ENCODE results near the gene CERS4. TPM values are rescaled to one million over a fixed set of nuclear protein-coding genes. Genes with fewer than 3 reads are reported as not detected.
"Not testable (repeated sequence)": the region's sequence is repeated elsewhere in the genome, so short reads cannot be mapped to it uniquely, and the experiment has no call there.

Gene CERS4
- total and polyA plus RNA-seq, 2 experiments from 2014 or later: 82.6 to 86.0 TPM

DNA sequence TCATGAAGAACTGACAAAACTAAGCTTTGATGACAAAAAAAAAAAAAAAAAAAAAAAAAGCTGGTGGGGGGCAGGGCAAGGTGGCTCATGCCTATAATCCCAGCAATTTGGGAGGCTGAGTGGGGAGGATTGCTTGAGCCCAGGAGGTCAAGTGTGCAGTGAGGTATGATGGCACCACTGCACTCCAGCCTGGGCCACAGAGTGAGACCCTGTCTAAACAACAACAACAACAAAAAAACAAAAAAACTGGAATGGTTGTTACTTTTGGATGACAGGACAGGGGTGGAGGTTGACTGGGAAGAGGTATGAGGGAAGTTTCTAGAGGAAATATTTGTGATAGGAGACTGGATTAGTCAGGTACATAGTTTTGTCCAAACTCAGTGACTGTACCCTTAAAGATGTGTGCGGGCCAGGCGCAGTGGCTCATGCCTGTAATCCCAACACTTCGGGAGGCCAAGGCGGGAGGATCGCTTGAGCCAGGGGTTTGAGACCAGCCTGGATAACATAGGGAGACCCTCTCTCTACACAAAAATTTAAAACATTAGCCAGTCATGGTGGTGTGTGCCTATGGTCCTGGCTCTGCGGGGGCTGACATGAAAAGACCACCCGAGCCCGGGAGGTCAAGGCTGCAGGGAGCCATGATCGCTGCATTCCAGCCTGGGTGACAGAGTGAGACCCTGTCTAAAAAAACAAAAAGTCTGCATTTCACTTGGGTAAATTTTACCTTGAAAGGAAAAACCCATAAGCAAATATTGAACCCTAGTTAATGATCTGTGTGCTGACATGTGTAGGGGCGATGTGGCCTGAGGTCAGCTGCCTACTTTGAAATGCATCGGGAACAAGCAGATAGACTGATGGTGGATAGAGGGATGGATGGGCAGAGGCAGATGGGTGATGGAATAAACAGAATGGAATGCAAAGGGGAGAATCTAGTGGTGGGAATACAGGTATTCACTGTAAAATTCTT, 37.0 kb downstream of the CERS4 start:
- Histone ChIP-seq H3K9me3 (ENCODE audit: low read depth) (no peaks in the 10 kb centered on the region), H3K4me2 (peak overlapping the region; percentile 23), H3K9me2 (replicated peaks; ENCODE audit: insufficient read depth) (no peaks in the 10 kb centered on the region), H4K20me1 (ENCODE audit: insufficient read depth, poor library complexity, severe bottlenecking) (no peaks in the 10 kb centered on the region), H3K4me1 (ENCODE audit: insufficient read depth) (peaks cover 1% of the 10 kb centered on the region), H3K79me2 (peaks cover 24% of the 10 kb centered on the region), H2AFZ (no peak overlapping the region), H3K36me3 (replicated peaks; ENCODE audit: insufficient read depth, low read depth) (no peaks in the 10 kb centered on the region), H3K27me3 (no peaks in the 10 kb centered on the region), H3K27ac (peak overlapping the region; percentile 15), H3K4me3 (no peak overlapping the region)
- no peak for DNase-seq (ENCODE audit: low spot score)
- TF ChIP-seq EZH2phosphoT487 (IDR thresholded peaks at IDR 0.05; ENCODE audit: low read depth, severe bottlenecking, unreplicated experiment) (no peak), EZH2 (IDR thresholded peaks at IDR 0.05; ENCODE audit: borderline replicate concordance) (no peak)
- TF ChIP-seq, protein P1, sequence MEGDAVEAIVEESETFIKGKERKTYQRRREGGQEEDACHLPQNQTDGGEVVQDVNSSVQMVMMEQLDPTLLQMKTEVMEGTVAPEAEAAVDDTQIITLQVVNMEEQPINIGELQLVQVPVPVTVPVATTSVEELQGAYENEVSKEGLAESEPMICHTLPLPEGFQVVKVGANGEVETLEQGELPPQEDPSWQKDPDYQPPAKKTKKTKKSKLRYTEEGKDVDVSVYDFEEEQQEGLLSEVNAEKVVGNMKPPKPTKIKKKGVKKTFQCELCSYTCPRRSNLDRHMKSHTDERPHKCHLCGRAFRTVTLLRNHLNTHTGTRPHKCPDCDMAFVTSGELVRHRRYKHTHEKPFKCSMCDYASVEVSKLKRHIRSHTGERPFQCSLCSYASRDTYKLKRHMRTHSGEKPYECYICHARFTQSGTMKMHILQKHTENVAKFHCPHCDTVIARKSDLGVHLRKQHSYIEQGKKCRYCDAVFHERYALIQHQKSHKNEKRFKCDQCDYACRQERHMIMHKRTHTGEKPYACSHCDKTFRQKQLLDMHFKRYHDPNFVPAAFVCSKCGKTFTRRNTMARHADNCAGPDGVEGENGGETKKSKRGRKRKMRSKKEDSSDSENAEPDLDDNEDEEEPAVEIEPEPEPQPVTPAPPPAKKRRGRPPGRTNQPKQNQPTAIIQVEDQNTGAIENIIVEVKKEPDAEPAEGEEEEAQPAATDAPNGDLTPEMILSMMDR (IDR thresholded peaks at IDR 0.05; ENCODE audit: poor library complexity): no peak
- WGBS (ENCODE audit: low lambda C conversion rate, missing lambda C conversion rate): 57% methylated on average over 11 of the region's 11 CpGs

DNA sequence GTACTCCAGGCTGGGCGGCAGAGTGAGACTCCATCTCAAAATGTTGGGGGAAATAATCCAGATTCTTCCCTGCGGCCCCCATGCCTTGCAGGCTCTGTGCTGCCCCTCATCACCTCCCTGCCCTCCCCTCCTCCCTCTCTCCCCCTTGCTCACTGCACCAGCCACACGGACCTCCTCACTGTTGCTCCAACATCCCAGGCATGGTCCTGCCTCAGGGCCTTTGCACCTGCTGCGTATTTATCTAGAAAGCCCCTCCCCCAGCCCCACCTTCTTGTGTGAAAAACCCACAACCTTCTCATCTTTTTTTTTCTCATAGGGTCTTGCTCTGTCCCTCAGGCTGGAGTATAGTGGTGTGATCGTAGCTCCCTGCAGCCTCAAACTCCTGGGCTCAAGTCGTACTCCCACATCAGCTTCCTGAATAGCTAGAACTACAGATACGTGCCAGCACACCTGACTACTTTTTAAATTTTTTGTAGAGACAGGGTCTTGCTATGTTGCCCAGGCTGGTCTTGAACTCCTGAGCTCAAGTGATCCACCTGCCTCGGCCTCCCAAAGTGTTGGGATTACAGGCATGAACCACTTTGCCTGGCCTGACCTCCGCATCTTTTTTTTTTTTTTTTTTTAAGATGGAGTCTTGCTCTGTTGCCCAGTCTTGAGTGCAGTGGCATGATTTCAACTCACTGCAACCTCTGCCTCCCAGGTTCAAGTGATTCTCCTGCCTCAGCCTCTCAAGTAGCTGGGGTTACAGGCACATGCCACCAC, 38.1 kb downstream of the CERS4 start:
- H3K4me2 ChIP-seq; H3K27ac ChIP-seq; H3K9me2 ChIP-seq (replicated peaks; ENCODE audit: insufficient read depth); H3K9me3 ChIP-seq (ENCODE audit: low read depth); H3K36me3 ChIP-seq (replicated peaks; ENCODE audit: insufficient read depth, low read depth); H3K4me3 ChIP-seq; H3K27me3 ChIP-seq; H3K4me1 ChIP-seq (ENCODE audit: insufficient read depth); DNase-seq (ENCODE audit: low spot score); H2AFZ ChIP-seq; H4K20me1 ChIP-seq (ENCODE audit: insufficient read depth, poor library complexity, severe bottlenecking): not testable (repeated sequence)
- H3K79me2 ChIP-seq: peaks cover 13% of the 10 kb centered on the region
- 96% methylated on average over 9 of the region's 9 CpGs for WGBS (ENCODE audit: low lambda C conversion rate, missing lambda C conversion rate)

DNA sequence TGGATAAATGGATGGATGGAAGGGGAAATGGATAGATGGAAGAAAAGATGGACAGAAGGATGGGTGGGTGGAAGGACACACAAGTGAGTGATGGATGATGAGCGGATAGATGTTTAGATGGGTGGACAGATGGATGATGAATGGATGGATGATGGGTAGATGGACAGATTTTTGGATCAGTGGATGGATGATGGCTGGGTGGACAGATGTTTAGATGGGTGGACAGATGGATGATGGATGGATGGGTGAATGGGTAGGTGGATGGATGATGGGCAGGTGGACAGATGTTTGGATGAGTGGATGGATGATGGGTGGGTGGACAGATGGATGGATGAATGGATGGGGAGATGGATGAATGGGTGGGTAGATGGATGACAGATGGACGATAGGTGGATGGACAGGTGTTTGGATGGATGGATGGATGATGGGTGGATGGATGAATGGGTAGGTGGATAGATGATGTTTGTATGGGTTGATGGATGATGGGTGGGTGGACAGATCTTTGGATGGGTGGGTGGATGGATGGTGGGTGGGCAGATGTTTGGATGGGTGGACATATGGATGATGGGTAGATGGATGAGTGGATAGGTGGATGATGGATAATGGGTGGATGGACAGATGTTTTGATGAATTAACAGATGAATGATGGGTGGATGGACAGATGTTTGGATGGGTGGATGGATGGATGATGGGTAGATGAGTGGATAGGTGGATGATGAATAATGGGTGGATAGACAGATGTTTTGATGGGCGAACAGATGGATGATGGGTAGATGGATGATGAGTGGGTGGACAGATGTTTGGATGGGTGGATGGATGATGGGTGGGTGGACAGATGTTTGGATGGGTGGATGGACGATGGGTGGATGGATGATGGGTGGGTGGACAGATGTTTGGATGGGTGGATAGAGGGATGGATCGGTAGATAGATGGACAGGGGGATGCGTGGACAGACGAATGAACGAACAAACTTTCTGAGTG, 39.5 kb downstream of the CERS4 start:
- Histone ChIP-seq H3K9me3 (ENCODE audit: low read depth) (no peaks in the 10 kb centered on the region), H3K36me3 (replicated peaks; ENCODE audit: insufficient read depth, low read depth) (no peaks in the 10 kb centered on the region), H3K4me2 (no peak overlapping the region), H2AFZ (no peak overlapping the region), H3K27me3 (no peaks in the 10 kb centered on the region), H3K4me3 (no peak overlapping the region), H3K4me1 (ENCODE audit: insufficient read depth) (no peaks in the 10 kb centered on the region), H3K79me2 (peaks cover 11% of the 10 kb centered on the region), H4K20me1 (ENCODE audit: insufficient read depth, poor library complexity, severe bottlenecking) (no peaks in the 10 kb centered on the region), H3K9me2 (replicated peaks; ENCODE audit: insufficient read depth) (no peaks in the 10 kb centered on the region), H3K27ac (no peak overlapping the region)
- no peak for DNase-seq (ENCODE audit: low spot score)
- TF ChIP-seq, protein P1 (IDR thresholded peaks at IDR 0.05; ENCODE audit: poor library complexity): no peak
- TF ChIP-seq EZH2 (IDR thresholded peaks at IDR 0.05; ENCODE audit: borderline replicate concordance) (no peak), EZH2phosphoT487 (IDR thresholded peaks at IDR 0.05; ENCODE audit: low read depth, severe bottlenecking, unreplicated experiment) (no peak)
- 100% methylated on average over 6 of the region's 8 CpGs for WGBS (ENCODE audit: low lambda C conversion rate, missing lambda C conversion rate)
